Ishikawa (cell line): ENCODE data around the gene HSF2.

Experiments used
- CEBPB ChIP-seq: IDR thresholded peaks from 2 replicates; pipeline ENCODE4 v1.6.1; 2012
- CREB1 ChIP-seq: IDR thresholded peaks from 2 replicates; pipeline ENCODE4 v1.6.1; 2012; ENCODE audit warnings: low read depth
- EGR1 ChIP-seq: IDR thresholded peaks from 2 replicates; pipeline ENCODE4 v1.6.1; 2012
- EP300 ChIP-seq: IDR thresholded peaks from 2 replicates; pipeline ENCODE4 v1.6.1; 2012; ENCODE audit warnings: borderline replicate concordance
- MAX ChIP-seq: IDR thresholded peaks from 2 replicates; pipeline ENCODE4 v1.6.1; 2012
- NFIC ChIP-seq: IDR thresholded peaks from 2 replicates; pipeline ENCODE4 v1.6.1; 2012
- RAD21 ChIP-seq: IDR thresholded peaks from 2 replicates; pipeline ENCODE4 v1.6.1; 2012; ENCODE audit warnings: low read depth
- REST ChIP-seq: IDR thresholded peaks from 2 replicates; pipeline ENCODE4 v1.6.1; 2012; ENCODE audit warnings: low read depth, mild to moderate bottlenecking
- TAF1 ChIP-seq: IDR thresholded peaks from 2 replicates; pipeline ENCODE4 v1.6.1; 2012; ENCODE audit warnings: low read depth, mild to moderate bottlenecking
- TCF12 ChIP-seq: IDR thresholded peaks from 2 replicates; pipeline ENCODE4 v1.6.1; 2012; ENCODE audit warnings: low read depth
- TEAD4 ChIP-seq: IDR thresholded peaks from 2 replicates; pipeline ENCODE4 v1.6.1; 2012
- YY1 ChIP-seq: IDR thresholded peaks from 2 replicates; pipeline ENCODE4 v1.6.1; 2012; ENCODE audit warnings: low read depth
- ZBTB7A ChIP-seq: IDR thresholded peaks from 2 replicates; pipeline ENCODE4 v1.6.1; 2012; ENCODE audit warnings: low read depth

GRCh38 chr6:122458087-122458486 is 58.6 kb downstream of the HSF2 start:
- TF ChIP-seq CEBPB (no peak), YY1 (no peak), REST (no peak), EGR1 (no peak), MAX (no peak), EP300 (no peak), ZBTB7A (no peak), RAD21 (no peak), CREB1 (no peak), TAF1 (no peak), NFIC (no peak), TEAD4 (no peak), TCF12 (no peak)
